ENCODE results near the gene PLEKHA5.

PLEKHA5 gene

GRCh38 chr12:19183121-19183838, 53.7 kb downstream of the PLEKHA5 start:
- H3K9me3 ChIP-seq (ENCODE audit: control insufficient read depth, low read length) = no peaks in the 10 kb centered on the region

GRCh38 chr12:19185262-19185929, 55.9 kb downstream of the PLEKHA5 start:
- no peaks in the 10 kb centered on the region for H3K36me3 ChIP-seq (ENCODE audit: control insufficient read depth, insufficient read depth, low read length)
- no peak overlapping the region for H3K4me3 ChIP-seq (ENCODE audit: insufficient read depth, low read depth, low read length)
- H3K27ac ChIP-seq (ENCODE audit: insufficient read depth, low read depth, low read length, poor library complexity, severe bottlenecking) = no peak overlapping the region
- peaks cover 13% of the 10 kb centered on the region for H3K4me1 ChIP-seq (ENCODE audit: control insufficient read depth, insufficient read depth, low read length)
- 40 to 50% methylated on average over 1 to 2 of the region's 3 CpGs for WGBS, 2 experiments
- no peaks in the 10 kb centered on the region for H3K9me3 ChIP-seq (ENCODE audit: control insufficient read depth, low read length)
- no peaks in the 10 kb centered on the region for H3K27me3 ChIP-seq (ENCODE audit: control insufficient read depth, insufficient read depth, low read length, poor library complexity, severe bottlenecking)

More at GRCh38 chr12:19183121-19183838, 53.7 kb downstream of the PLEKHA5 start:
- H3K4me1 ChIP-seq (ENCODE audit: control insufficient read depth, insufficient read depth, low read length) = peaks cover 7% of the 10 kb centered on the region
- 94 to 97% methylated on average over 5 of the region's 5 CpGs for WGBS, 2 experiments
- H3K4me3 ChIP-seq (ENCODE audit: insufficient read depth, low read depth, low read length) = no peak overlapping the region
- no peaks in the 10 kb centered on the region for H3K36me3 ChIP-seq (ENCODE audit: control insufficient read depth, insufficient read depth, low read length)
- no peak overlapping the region for H3K27ac ChIP-seq (ENCODE audit: insufficient read depth, low read depth, low read length, poor library complexity, severe bottlenecking)
- no peaks in the 10 kb centered on the region for H3K27me3 ChIP-seq (ENCODE audit: control insufficient read depth, insufficient read depth, low read length, poor library complexity, severe bottlenecking)

GRCh38 chr12:19186722-19187661, 57.5 kb downstream of the PLEKHA5 start:
- H3K4me3 ChIP-seq (ENCODE audit: insufficient read depth, low read depth, low read length) = no peak overlapping the region
- no peaks in the 10 kb centered on the region for H3K27me3 ChIP-seq (ENCODE audit: control insufficient read depth, insufficient read depth, low read length, poor library complexity, severe bottlenecking)
- 77 to 94% methylated on average over 3 to 4 of the region's 4 CpGs for WGBS, 2 experiments
- no peak overlapping the region for H3K27ac ChIP-seq (ENCODE audit: insufficient read depth, low read depth, low read length, poor library complexity, severe bottlenecking)
- no peaks in the 10 kb centered on the region for H3K36me3 ChIP-seq (ENCODE audit: control insufficient read depth, insufficient read depth, low read length)
- H3K9me3 ChIP-seq (ENCODE audit: control insufficient read depth, low read length) = no peaks in the 10 kb centered on the region
- H3K4me1 ChIP-seq (ENCODE audit: control insufficient read depth, insufficient read depth, low read length) = peaks cover 13% of the 10 kb centered on the region

DNA sequence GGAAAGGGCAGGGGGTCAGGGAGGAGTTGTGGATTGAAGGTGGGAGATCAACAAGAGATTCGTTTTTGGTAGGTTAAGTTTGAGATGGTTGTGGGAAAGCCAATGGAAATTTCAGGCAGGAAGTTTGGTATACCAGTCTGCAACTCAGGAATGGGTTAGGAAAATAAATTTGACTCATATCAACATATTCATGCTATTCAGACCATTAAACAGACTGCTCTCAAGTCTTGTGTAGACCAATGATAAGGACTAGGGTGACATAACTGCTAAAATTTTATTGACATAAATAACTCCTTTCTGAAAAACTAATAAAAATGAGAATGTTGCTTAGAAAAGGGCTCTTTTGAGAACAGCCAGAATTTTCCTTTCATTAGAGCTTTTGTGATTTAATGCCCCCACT, 60.0 kb downstream of the PLEKHA5 start:
- H3K27ac ChIP-seq (ENCODE audit: insufficient read depth, low read depth, low read length, poor library complexity, severe bottlenecking) = no peak overlapping the region

DNA sequence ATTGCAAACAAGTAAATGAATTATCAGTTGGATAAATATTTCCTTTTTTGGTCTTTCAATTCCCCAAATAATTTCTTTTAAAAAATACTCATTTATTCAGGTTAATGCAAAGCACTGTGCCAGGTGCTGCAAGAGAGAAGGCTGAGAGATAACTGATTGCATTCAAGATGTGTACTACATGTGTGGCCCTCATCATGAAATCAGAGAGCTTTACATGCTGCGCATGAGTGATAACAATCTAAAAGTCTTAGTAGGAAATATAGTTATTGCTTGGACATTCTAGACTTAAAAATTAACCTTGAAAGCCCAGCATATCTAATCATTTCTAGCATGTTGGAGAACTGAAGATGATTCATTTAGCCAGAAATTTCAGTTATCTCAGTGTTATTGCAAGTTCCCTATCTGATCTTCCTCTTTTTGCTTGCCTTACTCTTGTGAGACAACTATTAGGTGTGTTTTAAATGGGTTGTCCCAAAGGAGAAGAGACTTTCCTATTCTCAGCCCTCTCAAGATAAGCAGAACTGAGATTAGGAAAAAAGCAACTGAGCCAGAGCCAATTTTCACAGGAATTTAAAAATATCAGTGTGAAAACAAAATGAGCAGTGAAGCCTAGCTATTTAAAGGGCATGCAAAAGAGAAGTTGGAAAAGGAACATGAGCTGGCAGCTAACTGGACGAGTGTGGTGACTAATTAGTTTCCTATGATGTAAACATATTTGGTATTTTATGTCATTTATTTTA, 60.9 kb downstream of the PLEKHA5 start:
- no peaks in the 10 kb centered on the region for H3K9me3 ChIP-seq (ENCODE audit: control insufficient read depth, low read length)
- peaks cover 6% of the 10 kb centered on the region for H3K4me1 ChIP-seq (ENCODE audit: control insufficient read depth, insufficient read depth, low read length)
- WGBS, 2 experiments = 94% methylated on average over 2 of the region's 2 CpGs; no CpG with 5 or more reads in 1 of the 2 experiments
- H3K36me3 ChIP-seq (ENCODE audit: control insufficient read depth, insufficient read depth, low read length) = no peaks in the 10 kb centered on the region
- no peak overlapping the region for H3K4me3 ChIP-seq (ENCODE audit: insufficient read depth, low read depth, low read length)
- H3K27ac ChIP-seq (ENCODE audit: insufficient read depth, low read depth, low read length, poor library complexity, severe bottlenecking) = no peak overlapping the region
- no peaks in the 10 kb centered on the region for H3K27me3 ChIP-seq (ENCODE audit: control insufficient read depth, insufficient read depth, low read length, poor library complexity, severe bottlenecking)

More for the DNA sequence above, 60.0 kb downstream of the PLEKHA5 start:
- 65 to 82% methylated on average over 1 of the region's 1 CpG for WGBS, 2 experiments
- H3K36me3 ChIP-seq (ENCODE audit: control insufficient read depth, insufficient read depth, low read length) = no peaks in the 10 kb centered on the region
- no peak overlapping the region for H3K4me3 ChIP-seq (ENCODE audit: insufficient read depth, low read depth, low read length)
- no peaks in the 10 kb centered on the region for H3K9me3 ChIP-seq (ENCODE audit: control insufficient read depth, low read length)
- peaks cover 11% of the 10 kb centered on the region for H3K4me1 ChIP-seq (ENCODE audit: control insufficient read depth, insufficient read depth, low read length)
- no peaks in the 10 kb centered on the region for H3K27me3 ChIP-seq (ENCODE audit: control insufficient read depth, insufficient read depth, low read length, poor library complexity, severe bottlenecking)

GRCh38 chr12:19191089-19191488, 61.6 kb downstream of the PLEKHA5 start:
- H3K27me3 ChIP-seq (ENCODE audit: control insufficient read depth, insufficient read depth, low read length, poor library complexity, severe bottlenecking) = no peaks in the 10 kb centered on the region
- H3K9me3 ChIP-seq (ENCODE audit: control insufficient read depth, low read length) = no peaks in the 10 kb centered on the region
- H3K36me3 ChIP-seq (ENCODE audit: control insufficient read depth, insufficient read depth, low read length) = no peaks in the 10 kb centered on the region
- H3K4me3 ChIP-seq (ENCODE audit: insufficient read depth, low read depth, low read length) = no peak overlapping the region
- peaks cover 6% of the 10 kb centered on the region for H3K4me1 ChIP-seq (ENCODE audit: control insufficient read depth, insufficient read depth, low read length)
- 89 to 93% methylated on average over 1 of the region's 1 CpG for WGBS, 2 experiments
- no peak overlapping the region for H3K27ac ChIP-seq (ENCODE audit: insufficient read depth, low read depth, low read length, poor library complexity, severe bottlenecking)

GRCh38 chr12:19191563-19191962, 62.0 kb downstream of the PLEKHA5 start:
- no peaks in the 10 kb centered on the region for H3K27me3 ChIP-seq (ENCODE audit: control insufficient read depth, insufficient read depth, low read length, poor library complexity, severe bottlenecking)
- 93 to 95% methylated on average over 5 of the region's 5 CpGs for WGBS, 2 experiments
- no peak overlapping the region for H3K27ac ChIP-seq (ENCODE audit: insufficient read depth, low read depth, low read length, poor library complexity, severe bottlenecking)
- H3K36me3 ChIP-seq (ENCODE audit: control insufficient read depth, insufficient read depth, low read length) = no peaks in the 10 kb centered on the region
- H3K4me1 ChIP-seq (ENCODE audit: control insufficient read depth, insufficient read depth, low read length) = peaks cover 6% of the 10 kb centered on the region
- H3K9me3 ChIP-seq (ENCODE audit: control insufficient read depth, low read length) = no peaks in the 10 kb centered on the region
- no peak overlapping the region for H3K4me3 ChIP-seq (ENCODE audit: insufficient read depth, low read depth, low read length)

- H3K4me3 ChIP-seq (ENCODE audit: insufficient read depth, low read depth, low read length) = no peak overlapping the region
- no peaks in the 10 kb centered on the region for H3K36me3 ChIP-seq (ENCODE audit: control insufficient read depth, insufficient read depth, low read length)
- no peak overlapping the region for H3K27ac ChIP-seq (ENCODE audit: insufficient read depth, low read depth, low read length, poor library complexity, severe bottlenecking)
- 88 to 100% methylated on average over 1 of the region's 1 CpG for WGBS, 2 experiments
- H3K9me3 ChIP-seq (ENCODE audit: control insufficient read depth, low read length) = no peaks in the 10 kb centered on the region
- H3K27me3 ChIP-seq (ENCODE audit: control insufficient read depth, insufficient read depth, low read length, poor library complexity, severe bottlenecking) = no peaks in the 10 kb centered on the region
- H3K4me1 ChIP-seq (ENCODE audit: control insufficient read depth, insufficient read depth, low read length) = peaks cover 9% of the 10 kb centered on the region
Observed at GRCh38 chr12:19192710-19193109, 63.2 kb downstream of the PLEKHA5 start.

DNA sequence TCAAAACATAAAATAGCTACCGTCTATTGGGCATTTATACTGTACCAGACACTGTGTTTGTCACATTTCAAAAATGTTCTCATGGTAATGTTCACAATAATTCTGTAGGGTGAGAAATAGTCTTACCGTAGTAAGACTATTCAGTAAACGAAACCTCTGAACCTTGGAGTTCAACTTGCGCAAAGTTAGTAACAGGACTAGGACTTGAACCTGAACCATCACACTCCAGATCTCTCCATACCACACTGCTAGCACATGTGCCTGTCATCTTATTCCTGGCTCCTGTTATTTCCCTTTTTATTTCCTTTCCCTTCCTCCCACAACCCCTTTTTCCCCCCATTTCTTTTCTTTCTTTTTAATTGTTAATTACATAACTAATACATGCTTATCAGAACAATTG, 65.4 kb downstream of the PLEKHA5 start:
- peaks cover 4% of the 10 kb centered on the region for H3K4me1 ChIP-seq (ENCODE audit: control insufficient read depth, insufficient read depth, low read length)
- H3K27ac ChIP-seq (ENCODE audit: insufficient read depth, low read depth, low read length, poor library complexity, severe bottlenecking) = no peak overlapping the region
- WGBS, 2 experiments = 95 to 100% methylated on average over 3 to 4 of the region's 4 CpGs
- no peaks in the 10 kb centered on the region for H3K36me3 ChIP-seq (ENCODE audit: control insufficient read depth, insufficient read depth, low read length)
- no peak overlapping the region for H3K4me3 ChIP-seq (ENCODE audit: insufficient read depth, low read depth, low read length)
- no peaks in the 10 kb centered on the region for H3K27me3 ChIP-seq (ENCODE audit: control insufficient read depth, insufficient read depth, low read length, poor library complexity, severe bottlenecking)
- H3K9me3 ChIP-seq (ENCODE audit: control insufficient read depth, low read length) = no peaks in the 10 kb centered on the region

All from ectodermal cell (in vitro differentiated cells).